Measurements from ENCODE around the gene PPA1.
"Not testable (repeated sequence)": the region's sequence is repeated elsewhere in the genome, so short reads cannot be mapped to it uniquely, and the experiment has no call there.

Gene PPA1

GRCh38 chr10:70175516-70175915 is 57.7 kb downstream of the PPA1 start:
- no peak for DNase-seq (ENCODE audit: extremely low read depth in 1 of 2, low read depth in 1 of 2)

GRCh38 chr10:70174058-70174741 is 59.0 kb downstream of the PPA1 start:
- no peak for DNase-seq (ENCODE audit: extremely low read depth in 1 of 2, low read depth in 1 of 2)

GRCh38 chr10:70169649-70170364 is 63.4 kb downstream of the PPA1 start:
- no peak for DNase-seq (ENCODE audit: extremely low read depth in 1 of 2, low read depth in 1 of 2)

GRCh38 chr10:70169011-70169410 is 64.2 kb downstream of the PPA1 start:
- DNase-seq (ENCODE audit: extremely low read depth in 1 of 2, low read depth in 1 of 2) = no peak

- DNase-seq (ENCODE audit: extremely low read depth in 1 of 2, low read depth in 1 of 2) = no peak
Observed at GRCh38 chr10:70167246-70167645, 66.0 kb downstream of the PPA1 start.

- no peak for DNase-seq (ENCODE audit: extremely low read depth in 1 of 2, low read depth in 1 of 2)
Observed at GRCh38 chr10:70166394-70166793, 66.8 kb downstream of the PPA1 start.

GRCh38 chr10:70164163-70164562 is 69.1 kb downstream of the PPA1 start:
- no peak for DNase-seq (ENCODE audit: extremely low read depth in 1 of 2, low read depth in 1 of 2)

- peak in 1 of 2 donors; percentile 32 for DNase-seq (ENCODE audit: extremely low read depth in 1 of 2, low read depth in 1 of 2)
Observed at GRCh38 chr10:70163448-70163847, 69.8 kb downstream of the PPA1 start.

- peak in 1 of 2 donors; percentile 69 for DNase-seq (ENCODE audit: extremely low read depth in 1 of 2, low read depth in 1 of 2)
Observed at GRCh38 chr10:70162892-70163201, 70.4 kb downstream of the PPA1 start.

- DNase-seq (ENCODE audit: extremely low read depth in 1 of 2, low read depth in 1 of 2) = no peak
Observed at GRCh38 chr10:70162151-70162891, 70.9 kb downstream of the PPA1 start.

GRCh38 chr10:70160798-70161197 is 72.4 kb downstream of the PPA1 start:
- DNase-seq (ENCODE audit: extremely low read depth in 1 of 2, low read depth in 1 of 2) = no peak

GRCh38 chr10:70159366-70159765 is 73.9 kb downstream of the PPA1 start:
- DNase-seq (ENCODE audit: extremely low read depth in 1 of 2, low read depth in 1 of 2) = not testable (repeated sequence)

GRCh38 chr10:70158113-70158512 is 75.1 kb downstream of the PPA1 start:
- DNase-seq (ENCODE audit: extremely low read depth in 1 of 2, low read depth in 1 of 2) = no peak

- DNase-seq (ENCODE audit: extremely low read depth in 1 of 2, low read depth in 1 of 2) = no peak
Observed at GRCh38 chr10:70155255-70155838, 77.9 kb downstream of the PPA1 start.
